Activated CD4-positive, alpha-beta T cell treated with anti-CD3 and anti-CD28 coated beads for 1 hour (primary cell): ENCODE measurements around the gene CCDC92B.
"Not testable (repeated sequence)": the region's sequence is repeated elsewhere in the genome, so short reads cannot be mapped to it uniquely, and the experiment has no call there.

Experiments
- DNase-seq: peaks from one replicate; pipeline ENCODE4 v3.0.0-alpha.2; 2020

CCDC92B gene

DNA sequence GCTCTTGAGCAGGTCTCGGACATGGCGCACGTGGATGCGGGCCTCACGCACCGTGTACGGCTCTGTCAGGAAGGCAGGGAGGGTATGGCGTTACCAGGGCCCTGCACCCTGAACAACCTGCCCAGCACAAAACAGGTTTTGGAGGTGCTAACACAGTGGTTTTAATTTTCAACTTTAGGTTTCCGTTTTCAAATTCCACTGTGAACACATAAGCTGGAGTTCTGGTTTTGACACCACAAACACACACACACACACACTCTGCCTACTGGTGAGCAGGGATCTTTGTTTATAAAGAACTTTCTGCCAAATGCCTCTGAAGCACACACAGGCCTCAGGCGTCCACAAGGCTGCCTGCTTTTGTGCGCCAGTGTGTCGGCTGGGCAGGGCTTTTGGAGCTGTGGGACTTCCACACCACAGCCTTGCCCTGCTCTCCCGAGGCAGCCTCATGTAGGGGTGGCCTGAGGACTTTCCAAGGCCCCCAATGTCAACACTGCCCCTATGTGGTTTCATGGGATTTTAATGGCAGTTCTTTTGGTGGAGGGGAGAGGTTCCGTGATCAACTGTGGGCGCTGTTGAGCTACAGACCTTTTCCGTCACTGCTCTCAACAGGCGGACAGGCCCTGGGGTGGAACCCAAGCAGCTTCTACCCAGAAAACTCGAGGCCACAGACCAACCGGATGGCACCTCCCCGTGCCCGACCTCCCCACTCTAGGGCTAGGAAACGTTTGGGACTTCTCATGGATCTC lies 47.3 kb downstream of the CCDC92B start:
- DNase-seq, result no peak

DNA sequence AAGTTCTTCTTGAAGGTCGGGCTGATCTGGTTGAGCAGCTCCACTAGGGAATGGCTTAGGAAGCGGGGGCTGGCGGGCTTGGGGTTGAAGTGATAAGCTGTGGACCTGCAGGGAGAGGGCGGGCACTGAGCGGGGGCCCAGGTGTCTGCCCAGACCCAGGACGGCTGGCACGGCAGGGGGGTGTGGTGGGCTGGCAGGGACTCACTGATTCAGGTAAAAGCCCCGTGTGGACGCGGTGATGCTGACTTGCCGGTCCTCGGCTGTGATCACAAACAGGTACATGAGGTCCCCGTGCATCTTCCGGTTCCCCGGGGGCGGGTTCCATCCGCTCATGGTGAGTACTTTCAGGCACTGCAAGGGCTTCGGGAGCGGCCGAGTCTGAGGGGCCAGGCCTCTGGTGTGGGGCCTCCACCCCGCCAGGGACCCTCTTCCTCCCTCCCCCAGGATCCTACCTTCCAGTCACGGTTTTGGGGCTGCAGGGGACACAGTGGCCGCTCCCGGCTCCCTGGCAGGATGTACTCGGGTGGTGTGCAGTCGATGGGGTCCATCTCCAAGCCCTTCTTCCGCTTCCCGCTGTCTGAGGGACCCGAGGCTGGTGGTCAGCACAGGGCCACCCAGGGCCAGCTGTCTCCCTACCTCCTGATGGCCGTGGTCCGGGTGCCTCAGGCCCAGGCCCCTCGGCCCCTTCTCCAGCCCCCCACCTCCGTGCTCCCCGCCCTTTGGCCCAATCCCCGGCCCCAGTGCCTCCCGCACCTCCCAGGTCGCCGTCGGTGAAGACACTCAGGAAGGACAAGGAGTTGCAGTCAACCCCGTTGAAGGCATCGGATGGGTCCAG lies 48.1 kb downstream of the CCDC92B start:
- DNase-seq, result no peak

DNA sequence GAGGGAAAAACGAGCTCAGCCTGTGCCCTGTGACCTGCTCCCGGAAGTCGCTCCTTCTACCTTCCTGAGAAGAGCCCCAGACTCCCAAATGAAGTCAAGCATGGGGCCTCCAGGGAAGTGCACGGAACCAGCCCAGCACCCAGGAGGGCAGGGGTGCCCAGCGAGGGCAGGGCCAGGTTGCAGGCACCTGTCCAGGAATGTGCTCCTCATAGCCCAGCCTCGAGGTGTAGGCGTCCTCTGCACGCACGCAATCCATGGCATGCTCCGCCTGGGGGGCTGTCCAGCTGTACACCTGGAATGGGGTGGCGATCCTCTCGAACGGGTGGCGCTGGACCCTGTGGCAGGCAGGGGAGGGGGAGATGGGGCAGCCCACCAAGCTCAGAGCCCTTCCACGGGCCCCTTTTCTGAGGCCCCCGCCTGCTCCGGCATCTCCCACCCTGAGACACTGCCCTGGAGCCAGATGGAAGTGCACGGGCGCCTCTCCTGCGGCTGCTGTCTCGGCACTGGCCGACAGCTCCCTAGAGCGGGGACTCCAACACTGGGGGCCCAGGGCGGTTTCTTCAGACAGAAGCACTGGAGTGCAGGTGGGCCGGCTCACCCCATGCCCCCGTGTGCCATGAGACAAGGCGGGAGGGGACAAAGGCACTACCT lies 48.8 kb downstream of the CCDC92B start:
- DNase-seq, result no peak

DNA sequence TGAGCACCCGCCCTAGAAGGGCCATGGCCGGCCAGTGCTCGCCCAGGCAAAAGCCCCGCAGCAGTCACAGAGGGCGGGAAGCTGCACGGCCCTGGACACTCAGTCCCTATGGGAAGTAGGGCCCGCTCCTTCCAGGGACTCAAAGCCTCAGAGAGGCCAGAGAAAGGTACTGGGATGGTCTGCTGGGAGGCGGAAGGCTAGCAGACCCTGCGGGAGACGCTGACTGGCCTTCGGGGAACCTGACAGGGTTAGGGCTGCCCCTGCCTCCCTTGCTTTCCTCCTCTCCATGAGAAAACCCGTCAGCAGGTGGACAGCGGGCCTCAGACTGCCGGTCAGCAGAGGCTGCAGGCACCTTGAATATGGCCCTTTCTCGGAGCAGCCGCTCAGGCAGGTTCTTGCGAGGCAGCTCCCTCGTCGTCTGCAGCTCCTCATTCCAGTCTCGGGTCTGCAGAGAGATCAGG lies 49.4 kb downstream of the CCDC92B start:
- no peak for DNase-seq

DNA sequence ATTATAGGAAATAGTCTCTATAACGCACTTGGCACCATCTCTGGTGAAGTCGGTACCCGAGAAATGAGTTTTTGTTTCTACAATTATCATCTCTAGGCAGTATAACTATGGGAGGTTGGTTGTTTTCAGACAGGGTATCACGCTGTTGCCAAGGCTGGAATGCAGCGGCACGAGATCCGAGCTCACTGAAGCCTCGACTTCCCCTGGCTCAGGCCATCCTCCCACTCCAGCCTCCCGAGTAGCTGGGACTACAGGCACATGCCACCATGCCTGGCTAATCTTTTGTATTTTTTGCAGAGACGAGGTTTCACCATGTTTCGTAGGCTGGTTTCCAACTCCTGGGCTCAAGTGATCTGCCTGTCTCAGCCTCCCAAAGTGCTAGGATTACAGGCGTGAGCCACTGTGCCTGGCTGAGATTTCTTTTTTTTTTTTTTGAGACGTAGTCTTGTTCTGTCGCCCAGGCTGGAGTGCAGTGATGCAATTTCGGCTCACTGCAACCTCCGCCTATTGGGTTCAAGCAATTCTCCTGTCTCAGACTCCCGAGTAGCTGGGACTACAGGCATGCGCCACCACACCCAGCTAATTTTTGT lies 50.1 kb downstream of the CCDC92B start:
- not testable (repeated sequence) for DNase-seq

DNA sequence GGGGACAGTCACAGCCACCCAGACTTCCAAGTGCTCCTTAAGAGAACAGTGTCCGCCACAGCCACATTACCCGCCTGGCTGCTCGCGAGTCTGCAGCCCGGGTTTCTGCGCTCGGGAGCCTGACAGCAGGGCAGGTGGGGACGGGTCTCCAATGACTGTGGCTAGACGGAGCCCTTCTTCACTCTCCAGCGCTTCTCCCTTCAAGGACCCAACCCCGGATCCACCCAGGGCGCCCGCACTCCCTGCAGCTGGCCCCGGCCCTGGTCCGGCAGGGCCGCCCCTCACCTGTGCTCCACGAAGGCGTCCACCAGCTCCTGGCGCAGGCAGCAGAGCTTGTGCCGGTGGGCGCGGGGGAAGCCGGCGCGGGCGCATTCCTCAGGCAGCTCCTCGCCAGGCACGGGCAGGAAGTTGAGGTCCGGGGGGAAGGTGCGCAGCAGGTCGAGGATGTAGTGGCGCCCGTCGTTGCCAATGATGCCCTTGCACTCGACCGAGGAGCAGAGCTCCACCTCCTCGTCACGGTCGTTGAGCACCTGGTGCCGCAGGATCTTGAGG lies 51.8 kb downstream of the CCDC92B start:
- DNase-seq, result peak; percentile 6

DNA sequence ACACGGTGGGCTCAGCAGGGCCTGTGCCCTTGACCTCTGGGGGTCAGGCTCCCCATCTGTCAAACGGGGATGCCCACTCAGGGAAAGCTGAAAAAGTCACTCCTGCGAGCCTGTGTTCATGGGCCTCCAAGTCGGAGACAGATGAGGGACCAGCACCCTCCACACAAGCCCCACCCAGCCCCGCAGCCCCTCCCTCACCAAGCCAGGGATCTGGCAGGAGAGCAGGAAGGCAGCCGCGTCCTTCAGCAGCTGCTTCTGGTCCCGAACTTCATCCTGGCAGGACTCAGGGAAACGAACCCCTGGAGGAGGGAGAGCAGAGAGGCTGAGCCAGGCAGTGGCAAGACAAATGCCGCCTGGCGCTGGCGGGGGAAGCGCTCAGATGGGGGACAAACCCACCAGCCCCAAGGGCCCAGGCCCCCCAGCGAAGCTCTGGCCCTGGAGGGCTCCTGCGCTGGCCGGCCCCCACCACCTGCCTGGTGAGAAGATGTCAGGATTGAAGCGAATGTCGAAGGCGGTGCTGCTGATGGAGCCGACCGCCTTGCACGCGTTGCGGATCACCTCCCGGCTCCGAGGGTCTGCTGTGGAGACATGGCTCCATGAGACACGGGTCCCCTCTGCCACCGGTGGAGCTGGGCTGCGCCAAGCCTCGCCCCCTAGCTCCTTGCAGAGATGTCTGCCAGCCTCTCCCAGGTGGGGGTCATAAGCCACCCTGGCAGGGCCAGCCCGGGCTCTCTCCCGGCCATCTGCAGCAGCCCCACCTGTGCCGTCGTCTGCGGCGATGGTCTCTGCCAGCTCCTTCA lies 53.3 kb downstream of the CCDC92B start:
- peak; percentile 3 for DNase-seq

DNA sequence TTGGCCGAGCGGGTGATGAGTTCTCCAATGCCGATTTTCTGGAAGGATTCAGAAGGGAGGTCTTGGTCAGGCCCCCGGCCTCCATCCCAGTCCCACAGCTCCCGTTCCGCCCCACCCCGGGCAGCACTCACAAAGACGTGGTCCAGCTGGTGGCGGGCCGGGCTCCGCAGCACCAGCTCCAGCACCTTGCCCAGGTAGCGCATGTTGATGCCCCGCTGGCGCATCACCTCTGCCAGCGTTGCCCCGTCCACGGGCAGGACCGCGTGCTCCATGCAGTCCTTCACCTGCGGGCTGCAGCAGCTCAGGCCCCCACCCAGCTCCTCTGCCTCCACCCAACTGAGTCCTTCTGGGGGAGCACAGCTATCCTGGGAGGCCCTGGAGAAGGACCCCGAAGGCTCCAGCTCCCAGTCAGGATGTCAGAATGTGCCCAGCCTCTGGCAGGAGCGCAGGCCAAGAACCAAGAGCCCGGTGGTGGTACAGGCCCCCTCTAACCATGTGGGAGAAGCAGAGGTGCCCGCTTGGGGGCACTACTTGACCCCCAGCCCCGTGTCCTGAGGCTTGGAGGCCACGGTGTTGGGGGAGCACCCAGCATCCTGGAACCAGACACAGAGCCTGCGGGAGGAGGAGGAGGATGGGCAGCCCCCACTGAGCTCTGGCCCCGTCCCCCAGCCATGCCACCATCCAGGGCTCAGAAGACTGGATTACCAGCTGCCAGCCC lies 54.0 kb downstream of the CCDC92B start:
- DNase-seq, result peak; percentile 5

DNA sequence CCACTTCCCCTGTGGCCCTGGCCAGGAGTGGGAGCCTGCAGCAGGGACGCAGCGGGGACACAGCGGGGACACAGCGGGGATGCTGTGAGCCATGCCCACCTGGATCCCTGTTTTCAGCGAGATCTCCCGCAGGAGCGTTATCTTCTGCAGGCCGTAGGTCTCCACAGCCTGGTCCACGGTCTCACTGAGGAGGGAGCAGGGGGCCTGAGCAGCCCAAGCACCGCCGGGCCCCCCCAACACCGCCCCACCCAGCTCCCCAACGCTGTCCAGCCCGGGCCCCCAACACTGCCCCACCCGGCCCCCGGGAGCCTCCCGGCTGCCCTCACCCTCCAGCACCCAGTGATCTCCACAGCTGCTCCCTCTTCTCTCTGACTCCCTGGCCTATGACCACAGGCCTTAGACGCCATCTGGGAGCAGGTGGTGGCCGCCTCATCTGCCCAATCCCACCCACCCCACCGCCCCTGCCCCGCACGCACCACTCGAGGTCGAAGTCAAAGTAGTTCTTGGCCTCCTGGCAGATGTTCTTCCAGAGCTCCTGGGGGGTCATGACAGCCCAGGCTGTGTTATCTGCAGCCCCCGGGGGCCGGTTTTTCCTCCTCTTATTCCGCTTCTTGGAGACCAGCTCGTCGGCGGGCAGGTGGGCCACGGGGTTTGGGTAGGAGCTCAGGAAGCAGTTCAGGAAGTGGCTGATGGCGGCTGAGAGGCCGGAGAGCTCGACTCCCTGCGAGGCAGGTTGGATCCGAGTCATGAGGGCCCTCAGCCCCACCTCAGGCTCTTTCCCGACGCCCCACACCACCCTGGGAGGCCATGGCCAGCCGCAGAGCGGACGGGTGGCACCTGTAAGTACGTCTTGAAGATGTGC lies 54.8 kb downstream of the CCDC92B start:
- peak; percentile 0 for DNase-seq

DNA sequence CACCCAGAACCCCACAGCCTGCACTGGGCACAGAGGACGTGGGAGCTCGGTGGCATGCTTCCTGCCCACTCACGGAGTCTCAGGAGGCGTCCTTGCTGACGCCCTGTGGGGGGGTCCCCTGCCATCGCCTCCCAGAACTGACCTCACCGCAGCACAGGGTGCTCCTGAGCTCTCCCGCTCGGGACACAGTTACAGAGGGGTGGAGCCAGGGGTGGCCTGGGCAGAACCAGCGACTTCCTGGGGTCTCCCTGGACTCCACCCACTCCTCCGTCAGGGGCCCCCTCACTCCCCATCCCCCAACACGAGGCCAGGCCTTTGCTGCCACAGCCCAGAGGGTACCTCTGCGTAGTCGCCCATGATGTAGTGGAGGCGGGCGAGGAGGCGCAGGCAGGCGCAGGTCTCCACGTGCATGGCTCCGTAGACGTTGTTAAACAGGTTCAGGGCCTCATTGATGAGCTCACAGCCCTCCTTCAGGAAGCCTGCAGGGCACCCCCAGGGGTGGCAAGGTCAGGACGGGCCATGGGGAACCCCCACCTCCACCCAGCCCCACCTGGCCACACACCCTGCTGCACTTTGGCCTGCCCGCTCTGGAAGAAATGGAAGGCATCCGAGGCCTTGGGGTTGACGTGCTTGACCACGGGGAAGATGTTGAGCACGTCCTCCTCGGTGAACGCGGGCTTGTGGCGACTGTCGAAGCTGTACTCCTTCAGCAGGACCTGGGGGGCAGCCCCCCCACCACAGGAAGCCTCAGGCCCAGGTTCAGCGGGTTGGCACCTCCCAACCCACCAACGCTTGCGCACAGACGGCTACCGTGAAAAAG lies 55.7 kb downstream of the CCDC92B start:
- DNase-seq, result peak; percentile 7

DNA sequence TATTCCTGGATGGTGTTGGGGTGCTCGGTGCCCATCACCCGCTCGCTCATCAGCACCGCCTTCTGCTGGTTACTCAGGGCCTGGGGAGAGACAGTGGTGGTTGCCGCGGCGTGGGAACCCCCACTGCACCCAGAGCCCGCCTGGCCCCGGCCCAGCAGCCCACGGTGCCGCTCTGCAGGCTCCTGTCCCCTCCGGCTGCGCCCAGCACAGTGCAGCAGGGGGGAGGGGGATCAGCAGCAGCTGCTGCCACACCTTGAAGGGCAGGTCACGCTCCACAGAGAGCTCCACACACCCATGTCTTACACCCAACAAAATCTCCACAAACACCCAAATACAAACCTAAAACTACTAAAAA lies 56.7 kb downstream of the CCDC92B start:
- no peak for DNase-seq

DNA sequence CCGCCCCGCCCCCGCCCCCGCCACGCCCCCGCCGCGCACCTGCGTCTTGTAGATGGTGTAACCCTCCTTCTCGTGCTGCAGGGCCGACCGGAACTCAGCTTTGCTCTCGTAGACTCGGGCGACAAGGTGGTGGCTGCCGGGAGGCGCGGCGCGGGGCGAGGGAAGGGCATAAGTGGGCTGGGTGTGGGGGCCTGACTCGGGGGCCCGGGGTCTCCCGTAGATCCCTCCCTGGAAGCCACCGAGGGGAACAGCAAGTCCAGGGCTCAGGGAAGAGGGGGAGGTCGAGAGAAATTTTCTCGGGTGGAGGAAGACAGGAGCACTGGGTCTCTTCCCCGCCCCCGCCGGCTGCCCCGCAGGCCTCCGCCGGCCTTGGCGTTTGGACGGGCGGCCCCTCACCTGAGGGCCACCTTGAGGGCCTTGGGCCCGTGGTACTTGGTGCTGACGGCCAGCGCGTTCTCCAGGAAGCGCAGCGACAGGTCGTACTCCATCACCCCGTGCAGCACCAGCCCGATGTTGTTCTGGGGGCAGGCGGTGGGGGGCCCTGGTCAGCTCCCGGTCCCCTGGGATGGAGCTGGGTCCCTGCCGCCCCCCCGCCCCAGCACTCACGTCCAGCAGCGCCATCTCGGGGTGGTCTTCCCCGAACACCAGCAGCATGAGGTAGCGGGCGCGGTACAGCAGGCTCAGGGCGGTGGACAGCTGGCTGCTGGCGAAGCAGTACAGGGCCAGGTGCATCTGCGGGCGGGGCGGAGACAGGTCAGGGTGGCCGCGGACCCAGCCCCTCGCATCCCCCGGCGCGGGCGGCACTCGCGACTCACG lies 57.3 kb downstream of the CCDC92B start:
- DNase-seq, result no peak

DNA sequence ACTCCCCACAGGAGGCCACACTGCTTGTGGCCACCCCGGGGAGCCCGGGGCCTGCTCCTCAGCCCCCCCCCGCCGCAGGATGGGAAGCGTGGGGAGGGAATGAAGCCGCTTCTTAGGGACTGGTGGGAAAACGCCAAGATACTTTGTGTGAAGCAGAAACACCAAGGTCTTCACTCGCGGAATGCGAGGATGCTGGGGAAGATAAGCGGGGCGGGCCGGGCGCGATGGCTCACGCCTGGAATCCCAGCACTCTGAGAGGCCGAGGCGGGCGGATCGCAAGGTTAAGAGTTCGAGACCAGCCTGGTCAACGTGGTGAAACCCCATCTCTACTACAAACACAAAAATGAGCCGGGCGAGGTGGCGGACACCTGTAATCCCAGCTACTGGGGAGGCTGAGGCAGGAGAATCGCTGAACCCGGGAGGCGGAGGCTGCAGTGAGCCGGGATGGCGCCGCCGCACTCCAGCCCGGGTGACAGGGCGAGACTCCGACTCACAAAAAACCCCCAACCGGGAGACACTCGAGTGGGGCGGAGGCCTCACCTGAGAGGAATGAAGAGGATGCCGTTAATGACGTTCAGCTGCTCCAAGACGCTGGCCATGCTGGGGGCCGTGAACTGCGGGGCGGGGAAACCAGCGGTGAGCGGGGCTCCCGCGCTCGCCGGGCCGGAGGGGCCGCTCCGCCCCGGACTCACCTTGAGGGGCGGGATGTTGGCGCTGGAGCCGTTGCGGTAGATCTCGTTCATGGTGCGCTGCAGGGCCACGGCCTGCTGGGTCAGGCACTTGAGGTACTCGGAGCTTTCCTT lies 58.2 kb downstream of the CCDC92B start:
- no peak for DNase-seq

DNA sequence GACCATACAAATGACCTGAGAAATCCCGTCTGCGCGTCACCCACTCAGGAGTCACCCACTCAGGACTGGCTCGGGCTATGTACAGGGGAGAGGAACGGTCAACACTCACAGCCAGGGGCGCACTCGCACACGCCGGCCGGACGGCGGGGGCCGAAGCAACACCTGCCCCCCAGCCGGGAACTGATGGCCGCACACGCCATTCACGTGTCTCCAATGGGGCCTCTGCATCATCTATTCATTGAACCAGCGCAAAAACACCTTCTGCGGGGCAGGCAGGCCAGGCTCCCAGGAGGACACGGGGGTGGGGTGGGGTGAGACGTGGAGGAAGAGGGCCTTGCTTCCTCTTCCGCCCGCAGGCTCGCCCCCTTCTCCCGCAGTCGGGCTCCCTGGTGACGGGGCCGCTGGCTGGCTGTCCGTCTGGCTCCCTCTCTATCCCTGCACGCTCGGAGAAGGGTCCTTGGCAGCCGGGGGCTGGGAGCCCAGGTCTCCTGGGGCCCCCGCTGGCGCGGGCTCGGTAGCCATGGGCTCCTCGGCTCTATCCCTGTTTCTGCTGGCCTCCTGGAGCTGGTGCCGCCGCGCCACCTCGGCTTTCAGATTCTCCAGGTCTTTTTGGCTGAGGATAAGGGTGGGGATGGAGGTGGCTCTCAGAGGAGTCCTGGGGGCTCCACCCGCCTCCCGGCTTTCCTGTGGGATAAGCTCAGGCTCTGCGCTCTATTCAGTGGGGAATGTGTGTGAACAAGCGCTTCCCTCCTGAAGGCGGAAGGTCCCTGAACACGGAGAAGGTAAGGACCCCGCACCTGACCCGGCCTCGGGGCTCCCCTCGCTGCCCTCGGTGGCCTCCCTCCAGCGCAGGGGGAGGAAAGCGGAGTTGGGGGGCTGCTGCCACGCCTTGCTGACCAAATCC lies 59.0 kb downstream of the CCDC92B start:
- no peak for DNase-seq

DNA sequence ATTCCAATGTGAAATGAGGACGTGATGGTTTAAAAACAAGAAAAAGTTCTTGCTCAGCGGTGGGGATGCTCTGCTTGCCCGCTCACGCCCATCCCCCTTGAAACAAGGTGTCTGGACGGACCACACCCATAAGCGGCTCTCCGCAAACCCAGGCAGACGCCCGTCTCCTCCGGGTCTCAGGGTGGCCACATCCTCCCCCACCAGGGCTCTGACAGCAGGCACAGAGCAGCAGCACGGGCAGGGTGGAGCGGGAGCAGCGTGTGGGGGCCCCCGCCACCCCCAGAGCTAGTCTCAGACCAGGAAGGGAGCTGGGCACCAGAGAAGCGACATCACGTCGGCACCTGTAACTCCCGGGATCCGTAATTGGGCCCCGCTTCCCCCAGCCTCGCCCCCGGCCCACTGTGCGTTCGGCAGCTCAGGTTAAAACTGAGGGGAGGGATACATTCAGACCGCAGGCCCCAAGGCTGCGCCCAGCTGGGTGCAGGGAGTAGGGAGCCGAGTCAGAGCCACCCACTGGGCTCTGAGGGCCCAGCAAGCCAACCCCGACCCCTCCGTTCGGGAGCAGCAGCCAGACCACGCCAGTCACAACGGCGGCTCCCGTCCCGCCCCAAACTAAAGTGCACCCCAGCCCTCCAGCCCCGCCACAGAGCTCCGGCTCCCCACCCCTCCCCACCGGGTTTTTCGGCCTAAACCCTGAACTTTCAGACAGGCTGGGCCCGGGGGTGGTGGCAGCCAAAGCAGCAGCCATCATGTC lies 59.9 kb downstream of the CCDC92B start:
- no peak for DNase-seq
